HCT116 (cell line): ENCODE measurements around the gene ZNF358. TPM values are rescaled to one million over a fixed set of nuclear protein-coding genes. Genes with fewer than 3 reads are reported as not detected.
A peak's percentile ranks its signal among the peaks of the same experiment; 100 is the strongest.

Experiments
- ATAC-seq: fragments of 200-7000 bp; cut with Tn5 transposase; 2 replicates; pipeline ENCODE4 v1.9.1; 2020; ENCODE audit warnings: mild to moderate bottlenecking, moderate library complexity
- BruUV-seq: library from RNA; stranded (reverse); fragments of 400-500 nt; replicated peaks from 2 replicates; lab custom pipeline; 2021; lab: Mats Ljungman, UMichigan
- CTCF ChIA-PET: fragments of 300-600 bp; sonication (Branson Sonifier 250); formaldehyde crosslinking; loops from one replicate; lab custom pipeline; 2021; ENCODE audit warnings: antibody characterized with exemption; lab: Charles Lee
- POLR2A ChIA-PET: fragments of 300-600, 350-600 bp; sonication (Branson Sonifier 250); formaldehyde crosslinking; loops from one replicate; lab custom pipeline; 2021; ENCODE audit warnings: antibody characterized with exemption; lab: Charles Lee
- RAD21 ChIA-PET, 2 experiments: fragments of 300-600 bp; sonication (Branson Sonifier 250); formaldehyde crosslinking; loops; one replicate each; lab custom pipeline; 2023; ENCODE audit warnings: low total read pairs in 2 of 2; ENCODE audit not compliant: uncharacterized antibody in 2 of 2, unreplicated experiment in 2 of 2, low non-redundant PET in 1 of 2; lab: Charles Lee
- DNase-seq: peaks from one replicate; pipeline ENCODE4 v3.0.0-alpha.2; 2010; ENCODE audit warnings: low read depth, low spot score
- H2AFZ ChIP-seq: fragments of 200-600 bp; shearing (Covaris generic), sonication (generic); 2 replicates; pipeline ENCODE4 v1.6.1; 2017; ENCODE audit warnings: low read depth, mixed run types, mixed read lengths, antibody characterized with exemption, low read length; ENCODE audit not compliant: poor library complexity, severe bottlenecking
- H3K27ac ChIP-seq: 2 replicates; pipeline ENCODE4 v1.5.1; 2012; ENCODE audit warnings: low read depth, low read length
- H3K27me3 ChIP-seq: fragments of 200-600 bp; sonication (generic); 2 replicates; pipeline ENCODE4 v1.6.1; 2016; ENCODE audit warnings: mixed run types, low read length, mixed read lengths; ENCODE audit not compliant: insufficient read depth
- H3K36me3 ChIP-seq, 2 experiments: fragments of 200-500 bp in 1 of 2; fragments of 200-600 bp in 1 of 2; sonication (Bioruptor generic) in 1 of 2; sonication (generic) in 1 of 2; 2 replicates each; pipeline versions ENCODE4 v1.5.1 to v1.6.1; 2014 to 2016; ENCODE audit warnings: low read length in 2 of 2, inconsistent platforms in 1 of 2, mixed read lengths in 1 of 2, mixed run types in 1 of 2; ENCODE audit not compliant: insufficient read depth in 2 of 2, control insufficient read depth in 1 of 2
- H3K4me1 ChIP-seq, 2 experiments: fragments of 200-600 bp in 1 of 2; sonication (generic) in 1 of 2; 2 replicates each; pipeline versions ENCODE4 v1.5.1 to v1.6.1; 2012 to 2017; ENCODE audit warnings: low read length in 2 of 2, inconsistent platforms in 1 of 2, mild to moderate bottlenecking in 1 of 2, mixed read lengths in 1 of 2, mixed run types in 1 of 2, moderate library complexity in 1 of 2; ENCODE audit not compliant: insufficient read depth in 2 of 2, control insufficient read depth in 1 of 2
- H3K4me2 ChIP-seq: fragments of 200-600 bp; sonication (generic); 2 replicates; pipeline ENCODE4 v1.6.1; 2017; ENCODE audit warnings: mixed run types, low read length, mixed read lengths
- H3K4me3 ChIP-seq, 2 experiments: fragments of 200-600 bp in 1 of 2; sonication (generic) in 1 of 2; replicated peaks in 1 of 2; 2 replicates each; pipeline ENCODE4 v1.5.1; 2011 to 2016; ENCODE audit warnings: low read length in 2 of 2, control low read depth in 1 of 2, low read depth in 1 of 2, mild to moderate bottlenecking in 1 of 2, mixed read lengths in 1 of 2, mixed run types in 1 of 2
- H3K79me2 ChIP-seq: fragments of 200-600 bp; sonication (generic); 2 replicates; pipeline ENCODE4 v1.6.1; 2017; ENCODE audit warnings: mild to moderate bottlenecking, mixed run types, low read length, moderate library complexity, mixed read lengths; ENCODE audit not compliant: insufficient read depth
- H3K9ac ChIP-seq: fragments of 200-600 bp; sonication (generic); 2 replicates; pipeline ENCODE4 v1.6.1; 2016; ENCODE audit warnings: low read length, mixed read lengths
- H3K9me2 ChIP-seq: fragments of 200-600 bp; sonication (generic), shearing (Covaris generic); 2 replicates; pipeline ENCODE4 v1.6.1; 2017; ENCODE audit warnings: mixed run types, mild to moderate bottlenecking, moderate library complexity; ENCODE audit not compliant: insufficient read depth
- H3K9me3 ChIP-seq, 2 experiments: fragments of 200-500 bp in 1 of 2; fragments of 200-600 bp in 1 of 2; sonication (Bioruptor generic) in 1 of 2; sonication (generic) in 1 of 2; 2 replicates each; pipeline ENCODE4 v1.6.1; 2014 to 2017; ENCODE audit warnings: low read length in 2 of 2, mixed read lengths in 2 of 2, inconsistent platforms in 1 of 2, low read depth in 1 of 2, mild to moderate bottlenecking in 1 of 2, mixed run types in 1 of 2, moderate library complexity in 1 of 2; ENCODE audit not compliant: control insufficient read depth in 1 of 2, insufficient read depth in 1 of 2
- H4K20me1 ChIP-seq: fragments of 200-600 bp; sonication (generic), shearing (Covaris generic); 2 replicates; pipeline ENCODE4 v1.6.1; 2017; ENCODE audit warnings: mixed run types, mild to moderate bottlenecking, moderate library complexity; ENCODE audit not compliant: insufficient read depth
- CEBPB ChIP-seq: IDR thresholded peaks from 2 replicates; pipeline ENCODE4 v1.6.1; 2012; ENCODE audit warnings: low read depth
- EGR1 ChIP-seq: IDR thresholded peaks from 2 replicates; pipeline ENCODE4 v1.6.1; 2012; ENCODE audit warnings: low read depth
- ELF1 ChIP-seq: IDR thresholded peaks from 2 replicates; pipeline ENCODE4 v1.6.1; 2012; ENCODE audit warnings: low read depth, borderline replicate concordance
- EZH2 ChIP-seq: fragments of 200-600 bp; sonication (generic); IDR thresholded peaks from 2 replicates; pipeline ENCODE4 v1.6.1; 2017; ENCODE audit warnings: antibody characterized with exemption, mixed run types
- TCF7L2 ChIP-seq: IDR thresholded peaks from 2 replicates; pipeline ENCODE4 v1.7.0; 2011; ENCODE audit warnings: borderline replicate concordance, inconsistent platforms; ENCODE audit not compliant: insufficient read depth, insufficient read length; ENCODE audit errors: extremely low read depth
- YY1 ChIP-seq: IDR thresholded peaks from 2 replicates; pipeline ENCODE4 v1.6.1; 2011; ENCODE audit warnings: low read length, low read depth, moderate library complexity, mild to moderate bottlenecking; ENCODE audit not compliant: insufficient replicate concordance; ENCODE audit errors: extremely low read depth
- ZBTB33 ChIP-seq: IDR thresholded peaks from 2 replicates; pipeline ENCODE4 v1.6.1; 2011; ENCODE audit warnings: mild to moderate bottlenecking, low read length, moderate library complexity; ENCODE audit not compliant: insufficient replicate concordance; ENCODE audit errors: extremely low read depth
- ZFX ChIP-seq: fragments of 450-650 bp; IDR thresholded peaks from 2 replicates; pipeline ENCODE4 v1.6.1; 2017
- ZNF274 ChIP-seq: fragments of 200-500 bp; sonication (Bioruptor generic); IDR thresholded peaks from 2 replicates; pipeline ENCODE4 v1.6.1; 2014; ENCODE audit warnings: mild to moderate bottlenecking, low read depth, low read length, inconsistent platforms
- intact Hi-C: fragments of 100-400 bp; cut with micrococcal nuclease; formaldehyde crosslinking; loops from 2 replicates; pipeline ENCODE4 v1.10.0; 2022
- total RNA-seq: library from RNA; stranded (reverse); gene quantifications from one replicate; pipeline ENCODE4 v1.2.1, GENCODE V29; 2021; ENCODE audit not compliant: unreplicated experiment
- TF ChIP-seq, protein P1 (sequence below), 3 experiments: fragments of 200-600 bp in 1 of 3; sonication (generic) in 1 of 3; IDR thresholded peaks in 2 of 3; conservative IDR thresholded peaks in 1 of 3; 2 replicates each; pipeline ENCODE4 v1.5.1; 2012 to 2017; ENCODE audit warnings: low read depth in 2 of 3, low read length in 2 of 3, antibody characterized with exemption in 1 of 3, borderline replicate concordance in 1 of 3, control low read depth in 1 of 3, mild to moderate bottlenecking in 1 of 3, mixed read lengths in 1 of 3, mixed run types in 1 of 3, moderate library complexity in 1 of 3; ENCODE audit not compliant: insufficient read depth in 1 of 3

ZNF358 gene
- total RNA-seq, 1 experiment from 2014 or later: 20.7 TPM

DNA sequence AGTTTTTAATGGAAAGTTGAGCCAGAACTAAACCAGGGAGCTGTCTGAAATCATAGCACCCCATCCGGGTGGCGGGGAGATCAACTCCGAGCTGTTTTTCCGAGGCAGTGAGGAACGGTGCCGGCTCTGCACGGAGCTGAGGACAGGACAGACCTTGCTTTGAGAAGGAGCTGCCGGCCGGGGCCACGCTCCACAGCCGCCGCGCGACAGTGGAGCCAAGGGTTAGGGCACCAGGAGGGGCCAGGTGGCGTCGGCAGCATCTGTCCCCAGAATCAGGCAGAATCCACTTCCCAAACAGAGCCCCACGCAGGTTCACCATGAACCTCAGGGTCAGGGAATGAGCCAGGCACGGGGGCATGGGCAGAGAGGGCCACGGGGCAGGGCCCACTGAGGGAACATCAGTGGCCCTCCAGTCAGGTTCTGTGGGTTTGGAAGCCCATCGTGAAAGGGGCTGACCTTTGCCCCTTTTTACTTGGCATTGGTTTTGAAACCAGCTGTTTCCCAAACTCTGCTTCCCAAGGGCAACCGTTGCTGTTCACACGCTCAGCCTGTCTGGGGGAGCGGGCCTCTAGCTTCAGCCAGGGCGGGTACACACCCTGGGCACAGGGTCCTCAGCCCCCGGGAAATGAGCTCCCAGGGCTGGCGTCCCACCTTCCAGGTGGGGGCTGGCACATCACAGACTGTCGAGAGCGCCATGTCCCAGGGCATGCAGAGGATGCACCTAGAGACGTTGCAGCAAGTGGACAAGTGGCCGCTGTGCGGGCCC, 45.2 kb upstream of the ZNF358 start:
- BruUV-seq: TSS peak; percentile 35
- CTCF ChIA-PET: no interaction called here
- H3K79me2 ChIP-seq: no peaks in the 10 kb centered on the region

More for the DNA sequence above, 45.2 kb upstream of the ZNF358 start:
- H3K9ac ChIP-seq: no peak overlapping the region
- RAD21 ChIA-PET: no interaction called here
- POLR2A ChIA-PET: no interaction called here
- H3K27ac ChIP-seq: no peak overlapping the region
- H3K4me1 ChIP-seq: no peaks in the 10 kb centered on the region
- no peak for TF ChIP-seq EZH2
- no peak for TF ChIP-seq ZFX
- no peak for TF ChIP-seq YY1
- no peak for TF ChIP-seq ZNF274
- TF ChIP-seq ZBTB33: no peak
- no peak for TF ChIP-seq TCF7L2
- TF ChIP-seq EGR1: no peak
- TF ChIP-seq, protein P1, sequence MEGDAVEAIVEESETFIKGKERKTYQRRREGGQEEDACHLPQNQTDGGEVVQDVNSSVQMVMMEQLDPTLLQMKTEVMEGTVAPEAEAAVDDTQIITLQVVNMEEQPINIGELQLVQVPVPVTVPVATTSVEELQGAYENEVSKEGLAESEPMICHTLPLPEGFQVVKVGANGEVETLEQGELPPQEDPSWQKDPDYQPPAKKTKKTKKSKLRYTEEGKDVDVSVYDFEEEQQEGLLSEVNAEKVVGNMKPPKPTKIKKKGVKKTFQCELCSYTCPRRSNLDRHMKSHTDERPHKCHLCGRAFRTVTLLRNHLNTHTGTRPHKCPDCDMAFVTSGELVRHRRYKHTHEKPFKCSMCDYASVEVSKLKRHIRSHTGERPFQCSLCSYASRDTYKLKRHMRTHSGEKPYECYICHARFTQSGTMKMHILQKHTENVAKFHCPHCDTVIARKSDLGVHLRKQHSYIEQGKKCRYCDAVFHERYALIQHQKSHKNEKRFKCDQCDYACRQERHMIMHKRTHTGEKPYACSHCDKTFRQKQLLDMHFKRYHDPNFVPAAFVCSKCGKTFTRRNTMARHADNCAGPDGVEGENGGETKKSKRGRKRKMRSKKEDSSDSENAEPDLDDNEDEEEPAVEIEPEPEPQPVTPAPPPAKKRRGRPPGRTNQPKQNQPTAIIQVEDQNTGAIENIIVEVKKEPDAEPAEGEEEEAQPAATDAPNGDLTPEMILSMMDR (IDR thresholded peaks at IDR 0.05 in 2 of 3, conservative IDR thresholded peaks at IDR 0.05 in 1 of 3; ENCODE audit: borderline replicate concordance in 1 of 3, insufficient read depth in 1 of 3, low read depth in 2 of 3, low read length in 2 of 3): no peak
- no peak for TF ChIP-seq ELF1
- no peak for TF ChIP-seq CEBPB
- H3K9me3 ChIP-seq: no peaks in the 10 kb centered on the region
- intact Hi-C loops: no loop called here
- no peak overlapping the region for H3K4me3 ChIP-seq
- H2AFZ ChIP-seq: no peak overlapping the region
- ATAC-seq (no peak), DNase-seq (no peak)
- H3K27me3 ChIP-seq: no peaks in the 10 kb centered on the region
- no peaks in the 10 kb centered on the region for H4K20me1 ChIP-seq
- peaks cover 0 to 7% of the 10 kb centered on the region in 2 experiments; a peak in 2 of 4 replicates for H3K36me3 ChIP-seq
- H3K4me2 ChIP-seq: no peak overlapping the region
- H3K9me2 ChIP-seq: no peaks in the 10 kb centered on the region
